GM10266 (cell line): Measurements from ENCODE around the gene KRTAP23-1.

Experiments
- DNase-seq: peaks from one replicate; pipeline ENCODE4 v3.0.0; 2012; ENCODE audit errors: extremely low spot score
- CTCF ChIP-seq: IDR thresholded peaks from 2 replicates; pipeline ENCODE4 v1.5.1; 2012; ENCODE audit warnings: mild to moderate bottlenecking, low read depth; ENCODE audit not compliant: control insufficient read depth, insufficient read depth; ENCODE audit errors: missing control alignments

Gene KRTAP23-1

GRCh38 chr21:30348506-30348905, at the start of gene KRTAP23-1:
KRTAP23-1 (minus strand) TSS chr21:30348606; CDS start chr21:30348606, 0 bp downstream.
- no peak for TF ChIP-seq CTCF
- DNase-seq, result no peak

DNA sequence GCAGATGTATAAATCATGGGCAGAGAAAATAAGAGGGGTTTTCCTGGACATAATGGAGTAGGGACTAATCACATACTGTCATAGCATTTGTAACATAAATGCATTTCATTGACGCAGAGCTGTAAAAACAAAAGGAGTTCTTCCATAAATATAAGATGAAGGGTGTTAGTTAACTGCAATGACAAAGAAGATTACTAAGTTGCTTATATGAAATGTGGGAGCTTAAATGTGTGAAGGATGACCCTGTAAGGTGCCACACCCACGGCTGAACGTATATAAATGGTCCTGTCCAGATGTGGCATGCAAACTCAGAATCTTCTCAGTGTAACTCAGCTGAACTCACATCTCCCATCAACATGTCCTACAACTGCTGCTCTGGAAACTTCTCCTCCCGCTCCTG, 47.3 kb upstream of the KRTAP23-1 start, which contains the start of gene KRTAP13-1:
Gene KRTAP13-1, plus strand, starts transcription at position 301 of the 400 bp plus-strand sequence. Its CDS starts 56 bp downstream, at position 357.
- DNase-seq, result no peak
- no peak for TF ChIP-seq CTCF

DNA sequence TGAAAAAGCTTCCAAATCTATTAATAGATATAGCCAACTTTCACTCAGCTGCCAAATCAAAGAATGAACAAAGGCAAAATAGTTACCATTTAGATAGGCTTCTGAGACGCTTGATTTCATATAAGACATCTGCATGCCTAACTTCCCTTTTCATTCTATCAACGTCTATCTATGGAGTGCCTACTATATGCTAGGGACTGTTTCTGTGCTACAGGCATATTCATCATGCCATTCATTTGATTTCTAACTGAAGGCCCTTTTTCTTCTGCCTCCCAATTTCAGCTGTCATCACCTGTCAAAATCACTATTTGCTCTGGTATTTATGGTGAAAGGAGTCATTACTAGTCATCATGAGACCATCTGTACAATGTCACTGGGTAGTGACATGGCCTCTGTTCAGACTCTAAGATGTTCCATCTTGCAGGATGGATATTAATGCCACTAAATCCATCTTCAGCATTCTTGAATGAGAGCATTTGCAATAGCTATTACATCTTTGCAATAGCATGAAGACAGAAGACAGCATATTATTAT, 43.2 kb upstream of the KRTAP23-1 start:
- no peak for DNase-seq
- TF ChIP-seq CTCF, result no peak

DNA sequence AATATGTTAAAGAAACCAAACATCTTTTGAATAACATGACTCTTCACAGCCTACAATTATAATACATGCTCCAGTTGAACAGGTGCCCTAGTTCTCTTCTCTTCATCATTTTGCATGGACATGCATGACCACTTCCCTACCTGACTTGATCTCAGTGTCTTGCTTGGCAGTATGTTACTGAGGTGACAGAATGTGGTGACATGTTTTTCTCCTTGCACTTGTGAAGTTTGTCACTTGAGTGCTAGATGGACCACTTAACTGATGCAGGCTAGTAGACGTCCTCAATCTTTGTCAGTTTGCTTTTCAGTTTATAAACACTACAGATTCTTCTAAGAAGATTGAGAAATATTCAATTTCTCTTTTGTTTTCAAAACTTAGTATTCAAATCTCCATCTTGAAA, 33.8 kb upstream of the KRTAP23-1 start:
- TF ChIP-seq CTCF, result no peak
- DNase-seq, result no peak

- no peak for DNase-seq
- TF ChIP-seq CTCF, result no peak
Observed at GRCh38 chr21:30372139-30372770, 23.8 kb upstream of the KRTAP23-1 start, which contains the start of gene KRTAP13-2. KRTAP13-2 (minus strand) TSS chr21:30372271; CDS start chr21:30372213, 58 bp downstream.

DNA sequence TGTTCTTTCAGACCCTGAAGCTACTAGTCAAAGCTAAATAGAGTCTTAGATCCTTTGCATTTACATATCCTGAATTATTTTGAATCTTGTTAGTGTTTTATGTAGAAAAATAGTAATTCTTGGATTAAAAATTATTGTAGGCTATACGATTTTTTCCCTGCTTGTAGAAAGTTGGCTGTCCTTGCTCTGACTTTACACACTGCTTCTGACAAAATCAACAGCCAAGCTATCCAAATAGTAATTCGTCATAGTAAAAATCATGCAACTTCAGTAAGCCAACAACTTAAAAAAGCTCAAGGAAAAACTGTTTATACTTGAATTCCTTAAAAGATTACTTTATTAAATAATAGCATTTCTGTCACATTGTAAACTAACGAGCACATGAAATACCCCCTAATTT, 7.5 kb upstream of the KRTAP23-1 start:
- DNase-seq, result no peak
- no peak for TF ChIP-seq CTCF

GRCh38 chr21:30354308-30355005, 6.1 kb upstream of the KRTAP23-1 start:
- no peak for TF ChIP-seq CTCF
- DNase-seq, result no peak
